ENCODE data around the gene FGF5. TPM values are rescaled to one million over a fixed set of nuclear protein-coding genes. Genes with fewer than 3 reads are reported as not detected.

Gene FGF5
- total and polyA plus RNA-seq, 10 of the 15 experiments (the other 5 are each of a cell fraction or from before 2014, with no cell fraction given) = 0.87 to 7.4 (median 1.6) TPM

- no peaks in the 10 kb centered on the region for H3K4me1 ChIP-seq (ENCODE audit: control insufficient read depth, insufficient read depth, low read length)
- in situ Hi-C loops (cut with MboI) = no loop called here
- TF ChIP-seq ATF7 (IDR thresholded peaks at IDR 0.05; ENCODE audit: low read depth) = no peak
- TF ChIP-seq CBFB (IDR thresholded peaks at IDR 0.05; ENCODE audit: low read depth) = no peak
- no peak for TF ChIP-seq SKIL (IDR thresholded peaks at IDR 0.05; ENCODE audit: low read depth, poor library complexity, severe bottlenecking)
- no peak for TF ChIP-seq RAD51 (IDR thresholded peaks at IDR 0.05)
- TF ChIP-seq SREBF1 (IDR thresholded peaks at IDR 0.05; ENCODE audit: low read length) = no peak
- no peak for TF ChIP-seq MTA3 (IDR thresholded peaks at IDR 0.05; ENCODE audit: borderline replicate concordance, low read length)
- no peak for TF ChIP-seq CUX1 (IDR thresholded peaks at IDR 0.05; ENCODE audit: insufficient replicate concordance, low read depth, low read length)
- no peak for TF ChIP-seq KLF5 (IDR thresholded peaks at IDR 0.05; ENCODE audit: partially characterized antibody)
- no peak for TF ChIP-seq EED (IDR thresholded peaks at IDR 0.05; ENCODE audit: low read depth)
- no peak for TF ChIP-seq SIX5 (IDR thresholded peaks at IDR 0.05; ENCODE audit: low read depth, low read length, severe bottlenecking)
- no peak overlapping the region for H2AFZ ChIP-seq (ENCODE audit: control insufficient read depth, low read depth, low read length)
- no peaks in the 10 kb centered on the region for H3K36me3 ChIP-seq (ENCODE audit: control insufficient read depth in 2 of 2, insufficient read depth in 2 of 2, low read length in 1 of 2)
- RAD21 ChIA-PET (ENCODE audit: unreplicated experiment) = no interaction called here
- H3K27ac ChIP-seq (ENCODE audit: control insufficient read depth, insufficient read depth) = no peak overlapping the region
- no peaks in the 10 kb centered on the region for H3K27me3 ChIP-seq (replicated peaks in 1 of 2; ENCODE audit: control insufficient read depth in 2 of 2, insufficient read depth in 2 of 2, low read length in 1 of 2)
- no peak overlapping the region for H3K4me2 ChIP-seq (ENCODE audit: control insufficient read depth, insufficient read depth)
- no peak overlapping the region for H3K4me3 ChIP-seq
- POLR2A ChIA-PET = no interaction called here
- DNase-seq (ENCODE audit: low read depth, low spot score) (no peak), ATAC-seq (no peak), FAIRE-seq (no peak)
- no peaks in the 10 kb centered on the region for H3K79me2 ChIP-seq (ENCODE audit: control insufficient read depth, insufficient read depth, low read length)
- no TSS peak for BruUV-seq (replicated peaks)
- SMC1A ChIA-PET (ENCODE audit: uncharacterized antibody, unreplicated experiment) = interaction anchor here (1.2 kb wide), 2 partner anchors 8 to 56 kb away, joined by 3 read pairs; no protein-coding TSS in a partner anchor
- intact Hi-C loops (cut with micrococcal nuclease; ENCODE audit: unreplicated experiment) = no loop called here
- no peaks in the 10 kb centered on the region for H3K9me3 ChIP-seq (replicated peaks; ENCODE audit: control insufficient read depth, insufficient read depth, low read length)
- no peaks in the 10 kb centered on the region for H4K20me1 ChIP-seq (ENCODE audit: control insufficient read depth, insufficient read depth)
- no peak overlapping the region for H3K9ac ChIP-seq (ENCODE audit: control insufficient read depth, insufficient read depth, low read length)
- CTCF ChIA-PET = interaction anchor here (1.0 kb wide), 1 partner anchor 77 kb away, joined by 3 read pairs; no protein-coding TSS in a partner anchor
Observed at GRCh38 chr4:80276931-80277330, 10.5 kb downstream of the FGF5 start.
